SK-N-SH treated with all-trans-retinoic acid at 6 μM for 48 hours (cell line): ENCODE results near the gene LEUTX.
A peak's percentile ranks its signal among the peaks of the same experiment; 100 is the strongest.

ENCODE experiments used
- ATAC-seq: fragments of 200-7000 bp; cut with Tn5 transposase; 3 replicates; pipeline ENCODE4 v1.9.1; 2020; ENCODE audit warnings: mild to moderate bottlenecking, moderate library complexity
- ARNTL ChIP-seq: fragments of 450-650 bp; formaldehyde crosslinking; IDR thresholded peaks from 2 replicates; pipeline ENCODE4 v1.5.0; 2020; ENCODE audit warnings: low read depth, mild to moderate bottlenecking, moderate library complexity, borderline replicate concordance
- BACH2 ChIP-seq: fragments of 250-450 bp; sonication (Bioruptor Pico); IDR thresholded peaks from 2 replicates; pipeline ENCODE4 v1.9.0; 2021; ENCODE audit warnings: mild to moderate bottlenecking, borderline replicate concordance
- CSDC2 ChIP-seq: fragments of 250-450 bp; sonication (Bioruptor Pico); IDR thresholded peaks from 2 replicates; pipeline ENCODE4 v1.5.0; 2020; ENCODE audit warnings: mild to moderate bottlenecking, moderate library complexity
- CSRNP3 ChIP-seq: fragments of 250-450 bp; sonication (Bioruptor Pico); IDR thresholded peaks from 2 replicates; pipeline ENCODE4 v1.5.1; 2021; ENCODE audit warnings: mild to moderate bottlenecking, moderate library complexity
- ESRRG ChIP-seq: fragments of 250-450 bp; sonication (Bioruptor Pico); IDR thresholded peaks from 2 replicates; pipeline ENCODE4 v1.6.1; 2021; ENCODE audit warnings: mild to moderate bottlenecking
- GLIS3 ChIP-seq: fragments of 250-450 bp; sonication (Bioruptor Pico); IDR thresholded peaks from 2 replicates; pipeline ENCODE4 v1.5.0; 2020; ENCODE audit warnings: mild to moderate bottlenecking, moderate library complexity
- ISL1 ChIP-seq: fragments of 250-450 bp; sonication (Bioruptor Pico); IDR thresholded peaks from 2 replicates; pipeline ENCODE4 v2.1.2; 2022; ENCODE audit warnings: mild to moderate bottlenecking, moderate library complexity
- OSR1 ChIP-seq: fragments of 250-450 bp; sonication (Bioruptor Pico); IDR thresholded peaks from 2 replicates; pipeline ENCODE4 v1.8.0; 2022; ENCODE audit warnings: moderate library complexity, mild to moderate bottlenecking, inconsistent platforms
- PATZ1 ChIP-seq: fragments of 250-450 bp; sonication (Bioruptor Pico); IDR thresholded peaks from 2 replicates; pipeline ENCODE4 v1.8.0; 2020; ENCODE audit warnings: mild to moderate bottlenecking, moderate library complexity, borderline replicate concordance
- POU6F1 ChIP-seq: fragments of 250-450 bp; sonication (Bioruptor Pico); IDR thresholded peaks from 2 replicates; pipeline ENCODE4 v1.8.0; 2021; ENCODE audit warnings: low read depth, mild to moderate bottlenecking, moderate library complexity, borderline replicate concordance
- PPARA ChIP-seq: fragments of 250-450 bp; sonication (Bioruptor Pico); IDR thresholded peaks from 2 replicates; pipeline ENCODE4 v1.5.0; 2020; ENCODE audit warnings: mild to moderate bottlenecking, borderline replicate concordance
- TCF4 ChIP-seq: fragments of 250-450 bp; sonication (Bioruptor Pico); IDR thresholded peaks from 2 replicates; pipeline ENCODE4 v1.8.0; 2021; ENCODE audit warnings: mild to moderate bottlenecking, moderate library complexity, borderline replicate concordance
- TOX ChIP-seq: fragments of 250-450 bp; sonication (Bioruptor Pico); IDR thresholded peaks from 2 replicates; pipeline ENCODE4 v1.8.0; 2021; ENCODE audit warnings: mild to moderate bottlenecking, moderate library complexity, borderline replicate concordance
- TSHZ2 ChIP-seq: fragments of 250-450 bp; sonication (Bioruptor Pico); IDR thresholded peaks from 2 replicates; pipeline ENCODE4 v1.5.0; 2020; ENCODE audit warnings: mild to moderate bottlenecking, moderate library complexity
- ZC3H10 ChIP-seq: fragments of 250-450 bp; sonication (Bioruptor Pico); IDR thresholded peaks from 2 replicates; pipeline ENCODE4 v1.5.1; 2021; ENCODE audit warnings: mild to moderate bottlenecking, moderate library complexity
- ZFP3 ChIP-seq: fragments of 250-450 bp; sonication (Bioruptor Pico); IDR thresholded peaks from 2 replicates; pipeline ENCODE4 v1.5.0; 2020; ENCODE audit warnings: mild to moderate bottlenecking, moderate library complexity
- ZNF565 ChIP-seq: fragments of 450-650 bp; formaldehyde crosslinking; conservative IDR thresholded peaks from 2 replicates; pipeline ENCODE4 v1.5.0; 2020; ENCODE audit warnings: low read depth, mild to moderate bottlenecking, moderate library complexity
- ZNF70 ChIP-seq: fragments of 450-650 bp; formaldehyde crosslinking; IDR thresholded peaks from 2 replicates; pipeline ENCODE4 v1.5.0; 2020; ENCODE audit warnings: mild to moderate bottlenecking, moderate library complexity

LEUTX gene

GRCh38 chr19:39833464-39834286 lies 55.0 kb downstream of the LEUTX start, which contains the start of gene DYRK1B:
Gene DYRK1B, minus strand, starts transcription at chr19:39834162. Its CDS starts 2,295 bp downstream, at chr19:39831867.
- peak; percentile 97 for ATAC-seq
- TF ChIP-seq GLIS3 (peak; percentile 76; the same call in 1 of the 2 replicates), TSHZ2 (peak; percentile 51; the same call in 1 of the 2 replicates), BACH2 (CRISPR knock-in tag) (no peak), PATZ1 (CRISPR knock-in tag) (peak; percentile 75; the same call in 1 of the 2 replicates)

- no peak for ATAC-seq
Measured at GRCh38 chr19:39834287-39834841, 55.7 kb downstream of the LEUTX start.

More at GRCh38 chr19:39834287-39834841, 55.7 kb downstream of the LEUTX start:
- TF ChIP-seq ZNF70 (CRISPR knock-in tag) (no peak), PPARA (CRISPR knock-in tag) (no peak), GLIS3 (no peak), CSRNP3 (CRISPR knock-in tag) (no peak), ISL1 (CRISPR knock-in tag) (no peak), ZFP3 (CRISPR knock-in tag) (no peak), BACH2 (CRISPR knock-in tag) (no peak), TCF4 (CRISPR knock-in tag) (no peak), POU6F1 (CRISPR knock-in tag) (no peak), TSHZ2 (no peak), ZC3H10 (CRISPR knock-in tag) (no peak), TOX (CRISPR knock-in tag) (no peak), CSDC2 (CRISPR knock-in tag) (no peak), OSR1 (CRISPR knock-in tag) (no peak), PATZ1 (CRISPR knock-in tag) (no peak), ZNF565 (CRISPR knock-in tag) (no peak), ESRRG (CRISPR knock-in tag) (no peak), ARNTL (CRISPR knock-in tag) (no peak)
